Psoas muscle (tissue), 8 donors: ENCODE results near the gene HYPK. TPM values are rescaled to one million over a fixed set of nuclear protein-coding genes. Genes with fewer than 3 reads are reported as not detected.

ENCODE experiments used
- ATAC-seq, 4 donors: fragments of 200-7000 bp; cut with Tn5 transposase; one replicate each; pipeline ENCODE4 v1.9.1; 2020; ENCODE audit warnings: moderate library complexity in 3 of 4, mild to moderate bottlenecking in 2 of 4
- DNase-seq, 2 donors: peaks; one replicate each; pipeline ENCODE4 v3.0.0-alpha.2; 2020
- H3K27ac ChIP-seq: fragments of 200-600 bp; one replicate; pipeline ENCODE4 v1.8.0; 2022
- H3K27me3 ChIP-seq, 3 donors: fragments of 200-600 bp in 1 of 3; one replicate each; pipeline versions ENCODE4 v1.6.1 to v1.8.0; 2013 to 2022; ENCODE audit warnings: low read length in 2 of 3, mild to moderate bottlenecking in 2 of 3, moderate library complexity in 1 of 3; ENCODE audit not compliant: insufficient read depth in 3 of 3
- H3K36me3 ChIP-seq, 2 donors: fragments of 200-600 bp in 1 of 2; one replicate each; pipeline versions ENCODE4 v1.6.1 to v1.8.0; 2013 to 2022; ENCODE audit warnings: low read depth in 1 of 2, mild to moderate bottlenecking in 1 of 2, moderate library complexity in 1 of 2; ENCODE audit not compliant: insufficient read depth in 1 of 2
- H3K4me1 ChIP-seq: fragments of 200-600 bp; one replicate; pipeline ENCODE4 v1.8.0; 2022
- H3K4me3 ChIP-seq: fragments of 200-600 bp; one replicate; pipeline ENCODE4 v1.8.0; 2022; ENCODE audit warnings: mild to moderate bottlenecking
- H3K9me3 ChIP-seq: fragments of 200-600 bp; one replicate; pipeline ENCODE4 v1.8.0; 2022
- WGBS, 3 donors: extraction: QIAGEN DNeasy Blood & Tissue Kit; methylation state at CpG; one replicate each; pipeline versions ENCODE4 v1.1.6 to v1.1.7; 2013; 5-methylcytosine and 5-hydroxymethylcytosine counted together
- intact Hi-C, 2 donors: fragments of 100-400 bp; cut with DNase I; formaldehyde crosslinking; loops; one replicate each; pipeline versions ENCODE4 v1.11.0 to v1.14.2; 2022
- polyA plus RNA-seq, 3 donors: library from polyadenylated mRNA; stranded (reverse); fragments of 200-250 nt; gene quantifications; one replicate each; pipeline ENCODE4 v1.2.3, GENCODE V29; 2013
- total RNA-seq, 4 donors: library from RNA; stranded (reverse); fragmentation: NEBNext Ultra II Directional in 2 of 4; extraction: Animal tissue kit (Norgen Biotek cat#: 25700) in 2 of 4; gene quantifications; one replicate each; pipeline versions ENCODE4 v1.2.1 to v1.2.4, GENCODE V29; 2021 to 2023
- TF ChIP-seq, protein P1 (sequence below): fragments of 200-600 bp; IDR thresholded peaks from one replicate; pipeline ENCODE4 v1.8.0; 2022; ENCODE audit warnings: antibody characterized with exemption
- donor health status: healthy with polysubstance abuse.
- donor health status: DM: no; HTN: no; CAD: no; lungs with moderate emphysema.
- donor health status: Bipolar disorder and iron deficiency.
- donor health status: healthy.
- donor health status: DM: yes; HTN: yes; CAD: no.
- donor health status: DM: no; HTN: no; CAD: no.
- donor health status: DM: no; HTN: no; CAD: no.
- donor health status: DM: yes; HTN: yes; CAD: no.

HYPK gene
- total and polyA plus RNA-seq, 7 donors = 0.77 to 36.5 (median 19.1) TPM

DNA sequence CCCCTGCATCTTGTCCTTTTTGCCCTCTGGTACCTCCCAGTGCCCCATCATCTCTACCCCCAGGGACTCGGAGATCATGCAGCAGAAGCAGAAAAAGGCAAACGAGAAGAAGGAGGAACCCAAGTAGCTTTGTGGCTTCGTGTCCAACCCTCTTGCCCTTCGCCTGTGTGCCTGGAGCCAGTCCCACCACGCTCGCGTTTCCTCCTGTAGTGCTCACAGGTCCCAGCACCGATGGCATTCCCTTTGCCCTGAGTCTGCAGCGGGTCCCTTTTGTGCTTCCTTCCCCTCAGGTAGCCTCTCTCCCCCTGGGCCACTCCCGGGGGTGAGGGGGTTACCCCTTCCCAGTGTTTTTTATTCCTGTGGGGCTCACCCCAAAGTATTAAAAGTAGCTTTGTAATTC is 6.8 kb upstream of the HYPK start:
- DNase-seq (peak in 1 of 2 donors; percentile 22), ATAC-seq (no peak)
- no peaks in the 10 kb centered on the region for H3K27me3 ChIP-seq
- intact Hi-C loops = no loop called here
- peak overlapping the region; percentile 99 for H3K27ac ChIP-seq
- H3K36me3 ChIP-seq = peaks cover 3 to 47% of the 10 kb centered on the region in 2 donors
- 51 to 69% (median 62%) methylated on average over 10 of the region's 10 CpGs for WGBS, 3 donors
- H3K9me3 ChIP-seq = no peaks in the 10 kb centered on the region
- H3K4me1 ChIP-seq = peaks cover 44% of the 10 kb centered on the region
- H3K4me3 ChIP-seq = peak overlapping the region; percentile 90
- TF ChIP-seq, protein P1, sequence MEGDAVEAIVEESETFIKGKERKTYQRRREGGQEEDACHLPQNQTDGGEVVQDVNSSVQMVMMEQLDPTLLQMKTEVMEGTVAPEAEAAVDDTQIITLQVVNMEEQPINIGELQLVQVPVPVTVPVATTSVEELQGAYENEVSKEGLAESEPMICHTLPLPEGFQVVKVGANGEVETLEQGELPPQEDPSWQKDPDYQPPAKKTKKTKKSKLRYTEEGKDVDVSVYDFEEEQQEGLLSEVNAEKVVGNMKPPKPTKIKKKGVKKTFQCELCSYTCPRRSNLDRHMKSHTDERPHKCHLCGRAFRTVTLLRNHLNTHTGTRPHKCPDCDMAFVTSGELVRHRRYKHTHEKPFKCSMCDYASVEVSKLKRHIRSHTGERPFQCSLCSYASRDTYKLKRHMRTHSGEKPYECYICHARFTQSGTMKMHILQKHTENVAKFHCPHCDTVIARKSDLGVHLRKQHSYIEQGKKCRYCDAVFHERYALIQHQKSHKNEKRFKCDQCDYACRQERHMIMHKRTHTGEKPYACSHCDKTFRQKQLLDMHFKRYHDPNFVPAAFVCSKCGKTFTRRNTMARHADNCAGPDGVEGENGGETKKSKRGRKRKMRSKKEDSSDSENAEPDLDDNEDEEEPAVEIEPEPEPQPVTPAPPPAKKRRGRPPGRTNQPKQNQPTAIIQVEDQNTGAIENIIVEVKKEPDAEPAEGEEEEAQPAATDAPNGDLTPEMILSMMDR = no peak

- TF ChIP-seq, protein P1 = no peak
- H3K4me3 ChIP-seq = peak overlapping the region; percentile 90
- intact Hi-C loops = no loop called here
- ATAC-seq (peak; percentile 8 to 43 (median 22)), DNase-seq (peak in 1 of 2 donors; percentile 53)
- H3K4me1 ChIP-seq = peaks cover 44% of the 10 kb centered on the region
- H3K27ac ChIP-seq = peak overlapping the region; percentile 99
- no peaks in the 10 kb centered on the region for H3K9me3 ChIP-seq
- H3K27me3 ChIP-seq = no peaks in the 10 kb centered on the region
- peaks cover 3 to 55% of the 10 kb centered on the region in 2 donors for H3K36me3 ChIP-seq
- 54 to 61% (median 57%) methylated on average over 9 of the region's 9 CpGs for WGBS, 3 donors
These were observed 5.9 kb upstream of the HYPK start for GRCh38 chr15:43794269-43795037.

DNA sequence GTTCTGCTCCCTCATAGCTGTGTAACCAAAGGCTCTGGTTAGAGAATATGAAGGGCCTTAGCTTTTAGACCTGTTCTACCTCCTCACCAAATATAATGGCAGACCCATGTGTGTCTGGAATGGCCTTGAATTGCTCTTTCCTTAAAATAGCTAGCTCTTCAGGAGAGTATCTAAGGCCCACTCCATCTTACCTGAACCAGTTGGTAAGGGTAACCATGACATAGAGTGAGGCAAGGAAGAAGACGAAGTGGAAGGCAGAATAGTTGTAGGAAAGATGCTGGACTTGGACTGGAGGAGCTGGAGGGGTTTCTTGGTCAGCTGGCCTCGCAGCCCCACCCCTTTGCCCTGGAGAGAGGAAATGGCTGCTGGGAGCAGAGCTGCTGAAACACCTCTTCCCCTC is 5.2 kb upstream of the HYPK start:
- DNase-seq = no peak
- 87 to 92% (median 89%) methylated on average over 2 of the region's 2 CpGs for WGBS, 3 donors
- ATAC-seq = no peak
- Histone ChIP-seq H3K27ac (peak overlapping the region; percentile 99), H3K36me3 (peaks cover 3 to 62% of the 10 kb centered on the region in 2 donors), H3K27me3 (no peaks in the 10 kb centered on the region), H3K4me3 (no peak overlapping the region), H3K9me3 (no peaks in the 10 kb centered on the region), H3K4me1 (peaks cover 51% of the 10 kb centered on the region)
- TF ChIP-seq, protein P1 = no peak
- intact Hi-C loops = no loop called here

DNA sequence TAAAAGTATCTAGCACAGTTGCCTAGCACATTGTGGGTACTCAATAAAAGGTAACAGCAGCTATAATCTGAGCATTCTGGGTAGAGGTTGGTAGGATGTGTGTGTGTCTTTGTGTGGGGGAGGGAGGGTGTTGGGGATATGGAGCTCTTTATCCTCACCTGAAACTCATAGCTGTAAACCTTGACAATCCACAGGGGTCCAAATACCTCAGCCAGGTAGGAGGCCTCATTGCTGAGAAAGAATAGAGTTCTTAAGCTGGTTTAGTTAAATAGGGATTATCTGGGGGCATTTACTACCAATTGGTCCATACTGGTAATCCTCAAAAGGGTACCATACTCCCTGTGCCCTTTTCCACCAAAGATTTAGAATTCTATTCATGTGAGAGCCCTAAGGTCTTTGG is 4.4 kb upstream of the HYPK start:
- DNase-seq = no peak
- Histone ChIP-seq H3K4me1 (peaks cover 51% of the 10 kb centered on the region), H3K27ac (peak overlapping the region; percentile 99), H3K4me3 (no peak overlapping the region), H3K9me3 (no peaks in the 10 kb centered on the region), H3K36me3 (peaks cover 3 to 62% of the 10 kb centered on the region in 2 donors), H3K27me3 (no peaks in the 10 kb centered on the region)
- TF ChIP-seq, protein P1 = no peak
- intact Hi-C loops = no loop called here
- ATAC-seq = no peak

- 64 to 84% (median 73%) methylated on average over 3 of the region's 3 CpGs for WGBS, 3 donors
- TF ChIP-seq, protein P1 = no peak
- intact Hi-C loops = no loop called here
- peak overlapping the region; percentile 99 for H3K27ac ChIP-seq
- no peak overlapping the region for H3K4me3 ChIP-seq
- H3K27me3 ChIP-seq = no peaks in the 10 kb centered on the region
- peaks cover 56% of the 10 kb centered on the region for H3K4me1 ChIP-seq
- no peak for ATAC-seq
- peaks cover 3 to 68% of the 10 kb centered on the region in 2 donors for H3K36me3 ChIP-seq
- no peak for DNase-seq
- H3K9me3 ChIP-seq = no peaks in the 10 kb centered on the region
These were observed 3.8 kb upstream of the HYPK start for GRCh38 chr15:43796566-43796965.
